ENCODE measurements around the gene SMKR1.
A peak's percentile ranks its signal among the peaks of the same experiment; 100 is the strongest.
"Not testable (repeated sequence)": the region's sequence is repeated elsewhere in the genome, so short reads cannot be mapped to it uniquely, and the experiment has no call there.

The SMKR1 gene

GRCh38 chr7:129489491-129489890 lies 12.8 kb upstream of the SMKR1 start:
- no peak for DNase-seq

- no peak for DNase-seq
Observed at GRCh38 chr7:129492391-129492790, 9.9 kb upstream of the SMKR1 start.

GRCh38 chr7:129493555-129493954 lies 8.8 kb upstream of the SMKR1 start:
- no peak for DNase-seq

GRCh38 chr7:129494041-129494440 lies 8.3 kb upstream of the SMKR1 start:
- peak; percentile 15 to 20 for DNase-seq

- DNase-seq, result no peak
Observed at GRCh38 chr7:129495987-129496386, 6.3 kb upstream of the SMKR1 start.

GRCh38 chr7:129496653-129497052 lies 5.7 kb upstream of the SMKR1 start:
- no peak for DNase-seq

- DNase-seq, result no peak
Observed at GRCh38 chr7:129497156-129497555, 5.2 kb upstream of the SMKR1 start.

GRCh38 chr7:129498021-129498420 lies 4.3 kb upstream of the SMKR1 start:
- DNase-seq, result no peak

- peak in 1 of 2 experiments; percentile 25 for DNase-seq
Observed at GRCh38 chr7:129499999-129500398, 2.3 kb upstream of the SMKR1 start.

GRCh38 chr7:129502708-129503685 lies 666 bp downstream of the SMKR1 start:
- peak; percentile 33 to 68 for DNase-seq

- DNase-seq, result no peak
Observed at GRCh38 chr7:129503725-129504124, 1.4 kb downstream of the SMKR1 start.

GRCh38 chr7:129512192-129512591 lies 9.9 kb downstream of the SMKR1 start:
- peak in 1 of 2 experiments; percentile 13 for DNase-seq

GRCh38 chr7:129513546-129513945 lies 11.2 kb downstream of the SMKR1 start:
- DNase-seq, result no peak

GRCh38 chr7:129514683-129515082 lies 12.4 kb downstream of the SMKR1 start:
- DNase-seq, result no peak

GRCh38 chr7:129515381-129515780 lies 13.1 kb downstream of the SMKR1 start:
- DNase-seq, result no peak

GRCh38 chr7:129517931-129518330 lies 15.6 kb downstream of the SMKR1 start:
- no peak for DNase-seq

GRCh38 chr7:129519464-129519863 lies 17.1 kb downstream of the SMKR1 start:
- no peak for DNase-seq

GRCh38 chr7:129522088-129522970 lies 20.0 kb downstream of the SMKR1 start:
- DNase-seq, result peak in 1 of 2 experiments; percentile 10

GRCh38 chr7:129522971-129523340 lies 20.6 kb downstream of the SMKR1 start:
- no peak for DNase-seq

- no peak for DNase-seq
Observed at GRCh38 chr7:129523924-129524323, 21.6 kb downstream of the SMKR1 start.

- not testable (repeated sequence) for DNase-seq
Observed at GRCh38 chr7:129524405-129524804, 22.1 kb downstream of the SMKR1 start.

GRCh38 chr7:129525225-129525862 lies 23.0 kb downstream of the SMKR1 start:
- DNase-seq, result no peak

GRCh38 chr7:129529643-129530042 lies 27.3 kb downstream of the SMKR1 start:
- DNase-seq, result no peak
